Osteocyte (in vitro differentiated cells): Measurements from ENCODE around the gene LUC7L. TPM values are rescaled to one million over a fixed set of nuclear protein-coding genes. Genes with fewer than 3 reads are reported as not detected.

Source experiments
- DNase-seq: peaks from one replicate; pipeline ENCODE4 v3.0.0; 2021; ENCODE audit warnings: mixed read lengths; ENCODE audit not compliant: unreplicated experiment; ENCODE audit errors: extremely low spot score
- H3K27ac Mint-ChIP-seq: one replicate; pipeline ENCODE4 v1.8.0; 2021; ENCODE audit warnings: mild to moderate bottlenecking, mixed read lengths; ENCODE audit not compliant: unreplicated experiment
- H3K27me3 Mint-ChIP-seq: one replicate; pipeline ENCODE4 v1.8.0; 2021; ENCODE audit warnings: mixed read lengths; ENCODE audit not compliant: unreplicated experiment
- H3K36me3 Mint-ChIP-seq: one replicate; pipeline ENCODE4 v1.8.0; 2021; ENCODE audit warnings: mixed read lengths; ENCODE audit not compliant: unreplicated experiment
- H3K4me1 Mint-ChIP-seq: one replicate; pipeline ENCODE4 v1.8.0; 2021; ENCODE audit warnings: mixed read lengths; ENCODE audit not compliant: unreplicated experiment
- H3K4me3 Mint-ChIP-seq: one replicate; pipeline ENCODE4 v1.8.0; 2021; ENCODE audit warnings: mild to moderate bottlenecking, moderate library complexity, mixed read lengths; ENCODE audit not compliant: unreplicated experiment
- H3K9me3 Mint-ChIP-seq: one replicate; pipeline ENCODE4 v1.8.0; 2021; ENCODE audit warnings: mixed read lengths; ENCODE audit not compliant: unreplicated experiment
- total RNA-seq: library from RNA; stranded (reverse); gene quantifications from 2 replicates; pipeline ENCODE4 v1.2.1, GENCODE V29; 2021
- TF ChIP-seq, protein P1 (sequence below): fragments of 200-600 bp; sonication (generic); IDR thresholded peaks from 2 replicates; pipeline ENCODE4 v1.5.0; 2021; ENCODE audit warnings: antibody characterized with exemption, mild to moderate bottlenecking, moderate library complexity

The LUC7L gene
- total RNA-seq, 1 donor from 2014 or later = 104 TPM

- no peaks in the 10 kb centered on the region for H3K9me3 Mint-ChIP-seq
- no peaks in the 10 kb centered on the region for H3K27me3 Mint-ChIP-seq
- H3K36me3 Mint-ChIP-seq = peaks cover 35% of the 10 kb centered on the region
- no peak for DNase-seq
- TF ChIP-seq, protein P1, sequence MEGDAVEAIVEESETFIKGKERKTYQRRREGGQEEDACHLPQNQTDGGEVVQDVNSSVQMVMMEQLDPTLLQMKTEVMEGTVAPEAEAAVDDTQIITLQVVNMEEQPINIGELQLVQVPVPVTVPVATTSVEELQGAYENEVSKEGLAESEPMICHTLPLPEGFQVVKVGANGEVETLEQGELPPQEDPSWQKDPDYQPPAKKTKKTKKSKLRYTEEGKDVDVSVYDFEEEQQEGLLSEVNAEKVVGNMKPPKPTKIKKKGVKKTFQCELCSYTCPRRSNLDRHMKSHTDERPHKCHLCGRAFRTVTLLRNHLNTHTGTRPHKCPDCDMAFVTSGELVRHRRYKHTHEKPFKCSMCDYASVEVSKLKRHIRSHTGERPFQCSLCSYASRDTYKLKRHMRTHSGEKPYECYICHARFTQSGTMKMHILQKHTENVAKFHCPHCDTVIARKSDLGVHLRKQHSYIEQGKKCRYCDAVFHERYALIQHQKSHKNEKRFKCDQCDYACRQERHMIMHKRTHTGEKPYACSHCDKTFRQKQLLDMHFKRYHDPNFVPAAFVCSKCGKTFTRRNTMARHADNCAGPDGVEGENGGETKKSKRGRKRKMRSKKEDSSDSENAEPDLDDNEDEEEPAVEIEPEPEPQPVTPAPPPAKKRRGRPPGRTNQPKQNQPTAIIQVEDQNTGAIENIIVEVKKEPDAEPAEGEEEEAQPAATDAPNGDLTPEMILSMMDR = no peak
- no peaks in the 10 kb centered on the region for H3K4me1 Mint-ChIP-seq
- no peak overlapping the region for H3K4me3 Mint-ChIP-seq
- no peak overlapping the region for H3K27ac Mint-ChIP-seq
Measured at GRCh38 chr16:255183-255582, 25.9 kb upstream of the LUC7L start.

DNA sequence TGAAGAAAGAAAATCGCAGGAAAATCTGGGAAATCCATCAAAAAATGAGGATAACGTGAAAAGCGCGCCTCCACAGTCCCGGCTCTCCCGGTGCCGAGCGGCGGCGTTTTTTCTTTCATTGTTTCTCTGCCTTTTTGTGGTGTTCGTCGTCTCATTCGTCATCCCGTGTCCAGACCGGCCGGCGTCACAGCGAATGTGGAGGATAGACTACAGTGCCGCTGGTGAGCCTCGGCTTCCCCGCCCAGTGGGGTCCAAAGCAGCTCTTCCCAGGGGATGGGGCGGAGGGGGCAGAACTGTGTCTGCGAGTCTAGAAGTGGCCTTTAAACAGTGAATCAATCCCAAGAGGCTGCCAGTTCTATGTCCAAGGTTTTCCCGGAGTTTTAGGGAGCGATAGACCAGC is 25.2 kb upstream of the LUC7L start:
- H3K4me1 Mint-ChIP-seq = no peaks in the 10 kb centered on the region

GRCh38 chr16:253833-254232 is 24.6 kb upstream of the LUC7L start:
- Mint-ChIP-seq H3K36me3 (peaks cover 28% of the 10 kb centered on the region), H3K4me3 (no peak overlapping the region), H3K9me3 (no peaks in the 10 kb centered on the region), H3K27me3 (no peaks in the 10 kb centered on the region), H3K27ac (no peak overlapping the region), H3K4me1 (no peaks in the 10 kb centered on the region)
- TF ChIP-seq, protein P1 = no peak
- no peak for DNase-seq

More for the DNA sequence above, 25.2 kb upstream of the LUC7L start:
- Mint-ChIP-seq H3K36me3 (peaks cover 34% of the 10 kb centered on the region), H3K27ac (no peak overlapping the region), H3K9me3 (no peaks in the 10 kb centered on the region), H3K4me3 (no peak overlapping the region), H3K27me3 (no peaks in the 10 kb centered on the region)
- TF ChIP-seq, protein P1 = no peak
- no peak for DNase-seq

DNA sequence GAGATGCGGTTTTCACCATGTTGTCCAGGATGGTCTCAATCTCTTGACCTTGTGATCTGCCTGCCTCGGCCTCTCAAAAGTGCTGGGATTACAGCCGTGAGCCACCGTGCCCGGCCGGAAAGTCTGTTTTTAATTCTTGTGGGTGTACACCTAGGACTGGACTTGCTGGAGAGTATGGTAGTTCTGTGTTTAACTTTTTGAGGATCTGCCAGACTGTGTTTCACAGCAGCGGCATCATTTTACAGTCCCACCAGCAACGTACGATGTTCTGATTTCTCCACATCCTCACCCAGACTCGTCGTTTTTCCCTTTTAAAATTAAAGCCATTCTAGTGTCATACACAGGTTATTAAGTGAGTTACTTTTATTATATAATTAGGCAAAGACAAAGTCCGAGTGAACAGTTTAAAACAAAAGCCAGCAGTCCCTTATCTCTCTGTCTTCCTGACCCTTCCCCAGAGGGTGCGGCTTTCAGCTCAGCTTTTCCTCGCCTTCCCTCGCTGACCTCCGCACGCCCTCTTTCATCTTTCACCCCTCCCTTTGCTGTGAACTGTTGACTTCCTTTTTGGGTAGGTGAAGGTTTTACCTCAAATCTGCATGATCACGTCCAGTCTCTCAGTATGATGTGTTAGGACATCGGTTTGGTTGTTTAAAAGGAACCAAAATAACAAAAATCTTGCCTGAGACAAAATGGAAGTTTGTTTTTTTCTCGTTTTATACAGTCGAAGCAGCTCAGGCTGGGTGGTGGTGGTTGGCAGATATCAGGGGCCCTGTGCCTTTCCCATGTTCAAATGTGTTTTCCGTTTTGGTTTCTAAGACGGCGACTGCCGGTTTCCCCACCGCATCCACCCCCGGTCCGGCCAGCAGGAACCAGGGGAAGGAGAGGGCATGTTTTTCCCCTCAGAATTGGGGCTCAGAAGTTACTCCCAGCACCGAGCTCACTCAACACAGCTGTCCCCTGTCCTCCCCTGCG is 23.4 kb upstream of the LUC7L start:
- TF ChIP-seq, protein P1 = no peak
- Mint-ChIP-seq H3K27ac (no peak overlapping the region), H3K4me3 (no peak overlapping the region), H3K36me3 (peaks cover 28% of the 10 kb centered on the region), H3K4me1 (no peaks in the 10 kb centered on the region), H3K9me3 (no peaks in the 10 kb centered on the region), H3K27me3 (no peaks in the 10 kb centered on the region)
- no peak for DNase-seq

GRCh38 chr16:249431-249830 is 20.2 kb upstream of the LUC7L start:
- no peaks in the 10 kb centered on the region for H3K9me3 Mint-ChIP-seq
- no peak overlapping the region for H3K4me3 Mint-ChIP-seq
- peaks cover 17% of the 10 kb centered on the region for H3K36me3 Mint-ChIP-seq
- no peak overlapping the region for H3K27ac Mint-ChIP-seq
- TF ChIP-seq, protein P1 = no peak
- H3K4me1 Mint-ChIP-seq = peaks cover 3% of the 10 kb centered on the region
- no peaks in the 10 kb centered on the region for H3K27me3 Mint-ChIP-seq
- no peak for DNase-seq
